Transverse colon (tissue), 4 donors: ENCODE measurements around the gene CDKAL1. TPM values are rescaled to one million over a fixed set of nuclear protein-coding genes. Genes with fewer than 3 reads are reported as not detected.

Source experiments
- DNase-seq: peaks from one replicate; pipeline ENCODE4 v3.0.0-alpha.2; 2019
- H3K27ac ChIP-seq, 4 donors: fragments of 200-600 bp; sonication (generic); 2 replicates each; pipeline ENCODE4 v1.5.1; 2016 to 2018; ENCODE audit warnings: inconsistent platforms in 4 of 4
- H3K27me3 ChIP-seq: fragments of 200-600 bp; sonication (generic); 2 replicates; pipeline ENCODE4 v1.5.1; 2017; ENCODE audit warnings: inconsistent platforms
- H3K36me3 ChIP-seq, 4 donors: fragments of 200-600 bp; sonication (generic); 2 replicates each; pipeline ENCODE4 v1.5.1; 2017 to 2019; ENCODE audit warnings: inconsistent platforms in 4 of 4
- H3K4me1 ChIP-seq, 4 donors: fragments of 200-600 bp; sonication (generic); 2 replicates each; pipeline ENCODE4 v1.5.1; 2017 to 2020; ENCODE audit warnings: inconsistent platforms in 4 of 4
- H3K4me3 ChIP-seq, 4 donors: fragments of 200-600 bp; sonication (generic); 1 replicate in 1 of 4; 2 replicates in 3 of 4; pipeline versions ENCODE4 v1.5.1 to v1.6.1; 2017 to 2019; ENCODE audit warnings: inconsistent platforms in 4 of 4
- H3K9me3 ChIP-seq, 2 donors: fragments of 200-600 bp; sonication (generic); 2 replicates each; pipeline ENCODE4 v1.5.1; 2017 to 2019; ENCODE audit warnings: inconsistent platforms in 2 of 2
- CTCF ChIP-seq, 5 experiments: fragments of 200-600 bp in 3 of 5; fragments of 450-650 bp in 2 of 5; sonication (generic) in 3 of 5; IDR thresholded peaks; 1 replicate in 2 of 5; 2 replicates in 3 of 5; pipeline ENCODE4 v1.5.1; 2016 to 2017; ENCODE audit warnings: antibody characterized with exemption in 5 of 5, inconsistent platforms in 3 of 5, mild to moderate bottlenecking in 2 of 5, moderate library complexity in 1 of 5
- EP300 ChIP-seq: sonication (generic); formaldehyde crosslinking; IDR thresholded peaks from one replicate; pipeline ENCODE4 v1.6.1; 2017; ENCODE audit warnings: antibody characterized with exemption, low read depth
- POLR2A ChIP-seq: fragments of 450-650 bp; IDR thresholded peaks from one replicate; pipeline ENCODE4 v1.6.1; 2016; ENCODE audit warnings: antibody characterized with exemption, mild to moderate bottlenecking, moderate library complexity
- POLR2AphosphoS5 ChIP-seq, 3 donors: sonication (generic); formaldehyde crosslinking; IDR thresholded peaks; one replicate each; pipeline ENCODE4 v1.6.1; 2016; ENCODE audit warnings: antibody characterized with exemption in 3 of 3
- WGBS, 2 donors: methylation state at CpG; one replicate each; pipeline ENCODE4 v1.1.5; 2018; ENCODE audit warnings: low coverage in 1 of 2; 5-methylcytosine and 5-hydroxymethylcytosine counted together
- in situ Hi-C, 4 donors: fragments of 200-750 bp; cut with MboI; loops; one replicate each; pipeline versions ENCODE4 v1.15.0 to v1.15.1; 2017; ENCODE audit warnings: low sequenced_read_pairs in 3 of 4, low pct_ligation_motif_present in 1 of 4, low pct_unique_long_range_greater_than_20kb in 1 of 4
- intact Hi-C: fragments of 100-400 bp; cut with DNase I; formaldehyde crosslinking; loops from one replicate; pipeline ENCODE4 v1.15.1; 2023; ENCODE audit warnings: low total_unique reads
- total RNA-seq, 4 donors: library from RNA; depleted of rRNA; stranded (reverse); fragments of >200 nt; gene quantifications; one replicate each; pipeline ENCODE4 v1.1.0, GENCODE V29; 2016

CDKAL1 gene
- total RNA-seq, 4 donors from 2014 or later: 4.8 to 21.7 (median 12.5) TPM

- H3K9me3 ChIP-seq: peaks cover 10 to 13% of the 10 kb centered on the region in 2 donors
- H3K4me3 ChIP-seq: no peak overlapping the region
- in situ Hi-C loops (no loop called here), intact Hi-C loops (no loop called here)
- H3K36me3 ChIP-seq: peaks cover 0 to 8% (median 3%) of the 10 kb centered on the region in 4 donors
- no peak overlapping the region for H3K27ac ChIP-seq
- DNase-seq: no peak
- TF ChIP-seq POLR2A (no peak), CTCF (IDR thresholded peaks at IDR 0.05) (no peak), POLR2AphosphoS5 (IDR thresholded peaks at IDR 0.05) (no peak), EP300 (no peak)
- H3K27me3 ChIP-seq: no peaks in the 10 kb centered on the region
- no peaks in the 10 kb centered on the region for H3K4me1 ChIP-seq
Measured at GRCh38 chr6:21235162-21235561, 700.9 kb downstream of the CDKAL1 start.

- in situ Hi-C loops: no loop called here
- peaks cover 10 to 13% of the 10 kb centered on the region in 2 donors for H3K9me3 ChIP-seq
- no peaks in the 10 kb centered on the region for H3K4me1 ChIP-seq
- H3K36me3 ChIP-seq: no peaks in the 10 kb centered on the region
- TF ChIP-seq EP300 (no peak), CTCF (IDR thresholded peaks at IDR 0.05) (no peak), POLR2A (no peak), POLR2AphosphoS5 (IDR thresholded peaks at IDR 0.05) (no peak)
- no peak for DNase-seq
- WGBS, 2 donors: 95 to 100% methylated on average over 2 of the region's 2 CpGs
- intact Hi-C loops: no loop called here
- no peak overlapping the region for H3K27ac ChIP-seq
- H3K27me3 ChIP-seq: no peaks in the 10 kb centered on the region
- no peak overlapping the region for H3K4me3 ChIP-seq
Measured at GRCh38 chr6:21238208-21238607, 704.0 kb downstream of the CDKAL1 start.

GRCh38 chr6:21240709-21241108, 706.5 kb downstream of the CDKAL1 start:
- Histone ChIP-seq H3K4me3 (no peak overlapping the region), H3K27me3 (no peaks in the 10 kb centered on the region), H3K4me1 (peaks cover 0 to 2% (median 0%) of the 10 kb centered on the region in 4 donors), H3K9me3 (peaks cover 10 to 13% of the 10 kb centered on the region in 2 donors), H3K36me3 (no peaks in the 10 kb centered on the region), H3K27ac (no peak overlapping the region)
- in situ Hi-C loops: no loop called here
- DNase-seq: no peak
- intact Hi-C loops: no loop called here
- 67 to 93% methylated on average over 2 of the region's 2 CpGs for WGBS, 2 donors
- no peak for TF ChIP-seq CTCF (IDR thresholded peaks at IDR 0.05)
- TF ChIP-seq EP300: no peak
- TF ChIP-seq POLR2A: no peak
- no peak for TF ChIP-seq POLR2AphosphoS5 (IDR thresholded peaks at IDR 0.05)

- H3K4me1 ChIP-seq: peaks cover 0 to 2% (median 0%) of the 10 kb centered on the region in 4 donors
- intact Hi-C loops: no loop called here
- no peak for TF ChIP-seq POLR2A
- TF ChIP-seq EP300: no peak
- no peak for TF ChIP-seq CTCF (IDR thresholded peaks at IDR 0.05)
- no peak for TF ChIP-seq POLR2AphosphoS5 (IDR thresholded peaks at IDR 0.05)
- in situ Hi-C loops: no loop called here
- 78 to 94% methylated on average over 5 of the region's 5 CpGs for WGBS, 2 donors
- H3K9me3 ChIP-seq: peaks cover 10 to 13% of the 10 kb centered on the region in 2 donors
- no peak for DNase-seq
- H3K36me3 ChIP-seq: no peaks in the 10 kb centered on the region
- no peaks in the 10 kb centered on the region for H3K27me3 ChIP-seq
- no peak overlapping the region for H3K4me3 ChIP-seq
- no peak overlapping the region for H3K27ac ChIP-seq
Measured at GRCh38 chr6:21241231-21242130, 707.2 kb downstream of the CDKAL1 start.
